NCI-H446 treated with DMSO at 0.1 percent for 48 hours (cell line): ENCODE data around the gene CCNDBP1.

Experiments
- DNase-seq: peaks from one replicate; lab custom pipeline; 2025; lab: John Stamatoyannopoulos, UW

The CCNDBP1 gene

GRCh38 chr15:43246261-43246774 lies 61.1 kb downstream of the CCNDBP1 start:
- no peak for DNase-seq
